Activated CD8-positive, alpha-beta memory T cell treated with anti-CD3 and anti-CD28 coated beads, Interleukin-2, amount 50 U/mL, for 24 hours (primary cell): Measurements from ENCODE around the gene FAM222B.
"Not testable (repeated sequence)": the region's sequence is repeated elsewhere in the genome, so short reads cannot be mapped to it uniquely, and the experiment has no call there.

Experiments used
- DNase-seq: peaks from one replicate; pipeline ENCODE4 v3.0.0-alpha.2; 2020; ENCODE audit errors: extremely low read depth

Gene FAM222B, protein sequence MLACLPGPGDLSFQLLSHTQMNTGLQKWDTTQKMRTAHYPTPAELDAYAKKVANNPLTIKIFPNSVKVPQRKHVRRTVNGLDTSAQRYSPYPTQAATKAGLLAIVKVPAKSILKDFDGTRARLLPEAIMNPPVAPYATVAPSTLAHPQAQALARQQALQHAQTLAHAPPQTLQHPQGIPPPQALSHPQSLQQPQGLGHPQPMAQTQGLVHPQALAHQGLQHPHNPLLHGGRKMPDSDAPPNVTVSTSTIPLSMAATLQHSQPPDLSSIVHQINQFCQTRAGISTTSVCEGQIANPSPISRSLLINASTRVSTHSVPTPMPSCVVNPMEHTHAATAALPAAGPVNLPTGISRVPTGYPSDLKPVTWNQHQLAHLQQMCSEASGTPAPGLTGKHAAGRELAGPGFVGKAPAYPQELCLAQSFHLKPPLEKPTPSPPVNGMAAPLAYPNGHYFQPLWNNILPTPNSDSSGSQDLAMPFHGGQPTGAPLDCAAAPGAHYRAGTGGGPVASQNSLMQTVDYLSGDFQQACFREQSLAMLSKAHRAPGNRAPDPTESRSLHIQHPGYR

DNA sequence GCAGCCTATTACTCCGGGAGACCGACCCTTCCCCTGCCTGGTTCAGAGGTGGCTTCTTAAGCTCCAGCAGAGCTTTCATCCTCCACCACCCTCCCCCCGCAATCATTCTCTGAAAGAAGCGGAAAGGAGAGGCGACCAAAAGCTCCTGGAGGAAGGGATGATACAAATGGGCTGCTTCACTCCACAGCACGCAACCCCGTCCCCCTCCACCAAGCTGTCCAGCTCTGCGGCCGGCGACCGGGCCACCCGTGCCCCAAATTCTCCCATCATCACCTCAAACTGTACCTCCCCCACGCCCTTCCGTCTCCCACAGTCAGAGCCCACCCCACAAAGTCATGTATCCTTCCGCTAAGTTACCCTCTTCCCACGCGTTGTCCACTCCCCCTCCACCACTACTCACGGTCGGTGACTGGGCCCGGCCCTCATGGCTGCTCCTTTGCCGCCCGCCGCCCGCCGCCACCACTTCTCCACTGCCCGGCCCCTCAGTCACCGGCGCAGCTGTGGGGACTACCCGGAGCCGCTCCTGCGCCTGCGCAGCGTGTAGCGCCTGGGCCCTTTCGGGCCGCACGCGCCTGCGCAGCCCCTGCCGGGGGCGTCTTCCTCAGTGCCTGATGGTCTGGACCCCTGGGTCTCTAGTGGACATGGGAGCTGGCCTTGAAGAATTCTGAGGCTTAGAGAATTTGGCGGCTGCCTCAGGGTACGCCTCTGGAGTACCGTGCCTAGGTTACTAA, at the start of gene FAM222B:
TSS of gene FAM222B (minus strand) at position 509 of the 731 bp plus-strand sequence. CDS start 76,123 bp downstream, outside the sequence.
- DNase-seq, result peak; percentile 69

DNA sequence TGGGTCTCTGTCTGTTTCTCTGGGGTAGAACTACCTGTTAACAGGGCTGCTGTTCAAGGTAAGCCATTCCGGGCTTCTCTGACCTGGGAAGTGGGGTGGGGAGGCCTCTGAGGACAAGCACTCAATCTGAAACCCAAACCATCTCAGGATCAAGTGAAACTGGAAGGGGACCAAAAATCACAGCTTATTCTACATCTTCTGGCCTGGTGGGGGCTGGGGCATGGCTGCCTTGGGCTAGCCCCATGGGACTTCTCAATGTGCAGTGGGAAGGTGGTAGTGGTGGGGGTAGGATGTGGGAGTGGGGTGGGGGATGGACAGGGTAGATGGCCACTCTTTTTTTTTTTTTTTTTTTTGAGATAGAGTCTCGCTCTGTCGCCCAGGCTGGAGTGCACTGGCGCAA, 49.4 kb upstream of the FAM222B start:
- DNase-seq, result no peak

DNA sequence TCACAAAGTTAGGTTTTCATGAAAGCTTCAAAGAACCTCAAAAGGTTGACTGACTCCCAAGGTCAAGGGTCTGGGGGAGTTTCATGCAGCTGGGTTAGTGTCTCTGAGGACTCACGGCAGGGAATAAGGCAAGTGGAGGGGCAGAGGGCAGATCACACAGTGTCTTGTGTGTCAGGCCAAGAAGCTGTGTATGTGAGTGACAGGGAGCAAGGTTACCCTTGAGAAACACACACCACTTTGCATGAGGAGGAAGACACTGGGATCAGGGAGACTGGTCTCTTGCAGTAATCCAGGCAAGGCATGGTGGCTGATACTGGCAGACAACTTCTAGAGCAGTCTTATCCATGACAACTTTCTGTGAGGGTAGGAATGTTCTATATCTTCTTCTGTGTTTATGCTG, 48.6 kb upstream of the FAM222B start:
- no peak for DNase-seq

DNA sequence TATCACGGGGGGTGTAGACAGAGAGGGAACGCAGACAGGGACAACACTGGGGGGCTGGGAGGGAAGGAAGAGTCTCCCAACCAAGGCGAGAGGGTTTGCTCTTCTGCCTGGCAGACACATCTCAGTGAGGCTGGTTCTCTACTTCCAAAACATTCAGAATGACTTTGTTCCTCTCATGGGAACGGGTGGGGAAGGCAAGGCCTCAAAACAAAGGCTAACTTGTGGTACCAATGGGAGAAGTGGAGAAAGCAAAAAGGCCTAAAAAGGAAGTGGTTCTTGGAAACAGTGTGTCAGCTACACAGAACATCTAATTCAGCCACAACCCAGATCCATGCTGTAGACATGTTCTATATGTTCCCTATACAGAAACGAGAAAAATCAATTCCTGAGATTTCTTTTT, 47.4 kb upstream of the FAM222B start:
- no peak for DNase-seq

DNA sequence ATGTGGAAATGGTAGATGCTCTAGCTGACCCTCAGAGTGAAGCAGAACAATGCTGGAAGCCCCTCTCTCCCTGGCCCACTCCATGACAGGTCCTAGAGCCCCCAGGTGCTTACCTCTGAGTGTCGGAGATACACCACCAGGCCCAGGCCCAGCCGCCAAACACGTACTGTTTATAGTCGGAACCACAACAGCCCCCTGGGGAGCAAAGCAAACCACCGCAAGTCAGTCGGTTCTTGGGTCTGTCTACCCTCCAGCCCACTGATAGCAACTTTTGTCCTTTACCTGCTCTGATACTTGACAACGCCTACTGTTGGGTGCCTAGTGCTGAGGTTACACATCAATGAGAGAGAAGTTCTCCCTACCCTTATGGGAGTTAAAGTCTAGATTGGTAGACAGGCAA, 46.2 kb upstream of the FAM222B start:
- DNase-seq, result no peak

DNA sequence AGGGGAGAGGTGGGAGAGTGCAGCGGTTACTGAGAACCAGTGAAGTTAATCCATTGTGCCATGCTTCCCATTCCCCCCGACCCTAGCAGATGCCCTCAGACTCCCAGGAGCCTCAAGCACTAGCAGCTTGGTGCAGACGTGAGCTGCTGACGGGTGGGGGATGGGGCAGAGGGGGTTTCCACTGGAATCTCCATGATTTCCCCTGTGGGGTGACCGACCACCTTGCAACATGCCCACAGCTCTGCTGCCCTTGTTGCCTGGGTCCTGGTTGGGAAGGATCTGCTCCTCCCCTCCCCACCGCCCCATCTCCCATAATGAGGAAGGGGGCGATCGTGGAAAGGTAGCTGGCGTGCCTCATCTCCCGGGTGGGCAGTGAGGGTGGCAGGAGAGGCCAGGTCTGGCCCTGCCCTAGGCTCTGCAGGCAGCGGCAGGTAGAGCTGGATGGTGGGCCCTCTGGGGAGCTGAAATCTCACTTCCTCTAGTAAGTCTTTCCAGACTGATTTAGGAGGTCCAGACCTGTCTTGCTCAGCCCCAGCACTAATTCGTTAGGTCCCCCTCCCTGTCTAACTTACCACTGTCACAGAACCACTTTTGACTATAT, 45.4 kb upstream of the FAM222B start:
- DNase-seq, result no peak

DNA sequence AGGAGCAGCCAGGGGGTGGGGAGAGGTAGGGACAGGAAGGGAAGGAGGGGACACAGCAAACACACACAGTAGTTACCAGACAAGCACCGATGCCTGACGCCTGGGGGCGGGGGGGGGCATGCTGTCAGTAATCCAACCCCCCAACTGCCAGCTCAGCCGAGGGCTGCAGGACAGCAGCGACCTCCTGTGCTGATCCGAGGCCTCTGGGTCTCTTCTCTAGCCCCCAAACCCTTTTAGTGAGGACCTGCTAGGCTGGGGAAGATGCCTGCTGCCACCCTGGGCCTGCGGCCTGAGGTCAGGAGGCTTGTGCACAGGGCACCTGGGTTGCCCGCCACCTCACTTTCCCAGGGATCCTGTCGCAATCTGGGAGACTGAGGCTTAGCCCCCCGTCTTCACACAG, 43.4 kb upstream of the FAM222B start:
- no peak for DNase-seq

DNA sequence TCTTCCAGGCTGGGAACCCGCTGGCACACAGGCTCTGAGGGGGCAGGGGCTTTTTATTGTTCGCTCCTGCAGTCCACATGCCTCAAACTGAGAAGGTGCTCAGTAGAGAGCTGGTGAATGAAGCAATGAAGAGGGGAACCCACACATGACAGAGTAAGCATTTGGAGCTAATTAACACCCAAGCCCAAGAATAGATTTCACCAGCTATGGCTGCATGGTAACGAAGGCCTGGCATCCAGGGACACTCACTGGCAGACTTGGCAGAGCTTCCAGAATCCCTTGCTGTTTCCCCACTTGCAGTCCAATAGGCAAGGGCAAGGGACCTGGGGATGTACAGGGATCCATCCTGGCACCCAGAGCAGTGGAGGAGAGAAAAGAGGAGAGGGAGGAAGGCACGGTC, 42.8 kb upstream of the FAM222B start:
- DNase-seq, result no peak

DNA sequence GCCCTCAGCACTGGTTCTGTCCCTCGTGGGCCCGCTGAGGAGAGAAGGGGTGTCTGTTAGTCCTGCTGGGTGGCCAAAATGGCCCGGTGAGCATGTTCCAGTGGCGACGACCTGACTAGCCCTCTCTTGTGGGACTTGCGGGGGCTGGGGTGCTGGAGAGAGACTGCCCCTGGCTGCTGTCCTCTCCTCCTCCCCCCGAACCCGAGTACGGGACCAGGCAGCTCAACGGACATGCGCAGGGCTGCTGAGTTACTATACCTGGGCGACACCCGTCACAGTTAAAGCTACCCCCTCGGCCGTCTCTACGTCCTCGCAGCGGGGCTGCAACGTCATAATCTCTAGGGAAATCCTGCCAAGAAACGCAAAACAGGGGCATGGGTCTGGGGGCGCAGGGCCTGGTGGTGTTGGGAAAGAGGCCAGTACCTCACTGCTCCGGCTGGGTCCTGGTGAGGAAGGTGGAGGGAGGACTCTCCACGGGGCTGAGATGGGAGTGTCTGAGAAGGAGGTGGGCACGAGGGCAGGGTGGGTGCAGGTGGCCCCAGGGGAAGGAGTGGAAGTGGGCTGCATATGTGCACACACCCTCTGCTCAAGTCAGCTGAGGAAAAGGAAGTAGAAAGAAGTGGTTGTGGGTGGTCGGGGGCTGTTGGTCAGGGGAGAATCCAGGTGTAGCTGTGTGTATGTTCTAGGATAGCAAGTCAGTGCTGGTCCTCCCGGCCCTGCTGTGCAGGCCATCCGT, 41.5 kb upstream of the FAM222B start:
- DNase-seq, result no peak

DNA sequence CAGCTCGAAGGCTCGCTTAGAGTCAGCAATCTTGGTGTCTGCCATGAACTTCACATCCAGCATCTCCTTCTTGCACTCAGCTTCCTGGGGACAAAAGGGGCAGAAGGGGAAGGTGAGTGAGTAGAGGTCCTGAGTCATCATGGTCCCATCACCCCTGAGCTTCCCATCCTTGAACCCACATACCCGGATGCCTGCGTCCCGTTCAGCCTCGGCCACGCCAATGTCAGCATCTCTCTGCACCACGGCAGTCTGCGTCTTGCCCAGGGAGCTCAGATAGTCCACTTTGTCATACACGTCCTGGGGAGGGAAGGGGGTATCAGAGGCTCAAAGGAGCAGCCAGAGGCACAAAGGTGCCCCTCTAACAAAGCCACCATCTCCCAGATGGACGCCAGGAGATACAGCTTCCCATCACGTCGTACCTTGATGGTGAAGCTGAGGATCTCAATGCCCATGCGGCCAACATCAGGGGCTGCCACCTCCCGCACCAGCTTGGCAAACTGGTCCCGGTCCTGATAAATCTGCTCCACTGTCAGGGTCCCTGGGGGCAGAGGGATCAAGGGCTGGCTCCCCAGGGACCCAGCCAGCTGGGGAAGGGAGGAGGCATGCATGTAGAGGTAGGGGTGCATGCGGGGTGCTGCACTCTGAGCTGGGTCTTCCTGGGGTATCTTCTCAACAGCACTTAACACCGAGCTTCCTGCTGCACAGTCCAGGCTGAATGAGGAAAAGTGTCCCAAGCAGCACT, 39.7 kb upstream of the FAM222B start:
- no peak for DNase-seq

DNA sequence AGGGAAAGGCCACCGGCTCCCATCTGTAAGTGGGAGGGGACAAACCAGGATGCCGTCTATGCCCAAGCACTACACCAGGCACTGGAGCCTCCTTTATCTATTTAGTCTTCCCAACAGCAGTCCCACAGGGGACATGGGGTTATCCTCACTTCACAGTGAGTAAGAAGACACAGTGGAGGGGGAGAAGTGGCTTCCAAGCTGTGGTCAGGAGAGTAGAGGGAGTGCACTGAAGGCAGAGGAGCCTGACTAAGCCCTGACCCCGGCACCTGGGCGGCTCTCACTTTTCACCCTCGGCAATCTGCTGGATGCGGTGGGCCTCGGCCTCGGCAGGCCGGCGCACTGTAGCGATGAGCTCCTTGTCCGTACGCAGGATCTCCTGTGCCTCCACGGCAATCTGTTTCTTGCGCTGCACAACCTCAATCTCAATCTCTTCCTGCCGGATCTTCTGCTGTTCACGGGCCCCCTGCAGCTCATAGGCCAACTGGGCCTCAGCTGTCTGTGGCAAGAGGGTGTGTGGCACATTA, 39.0 kb upstream of the FAM222B start:
- DNase-seq, result no peak

DNA sequence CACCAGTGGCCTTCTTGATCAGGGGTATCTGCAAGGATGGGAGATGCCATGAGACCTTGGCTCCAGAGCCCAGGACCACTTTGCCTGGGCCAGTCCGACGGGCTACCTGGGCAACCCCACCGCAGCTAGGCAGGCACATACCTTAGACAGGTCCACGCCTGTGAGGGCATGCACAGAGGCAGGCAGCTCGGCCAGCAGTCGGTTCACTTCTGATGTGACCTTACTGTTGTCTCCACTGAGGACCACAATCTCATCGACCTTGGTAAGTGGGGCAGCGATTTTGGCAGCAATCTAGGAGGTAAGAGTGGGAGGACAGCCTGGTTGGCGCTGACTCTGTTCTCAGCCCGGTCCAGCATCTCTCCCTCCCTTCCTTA, 38.0 kb upstream of the FAM222B start:
- no peak for DNase-seq

DNA sequence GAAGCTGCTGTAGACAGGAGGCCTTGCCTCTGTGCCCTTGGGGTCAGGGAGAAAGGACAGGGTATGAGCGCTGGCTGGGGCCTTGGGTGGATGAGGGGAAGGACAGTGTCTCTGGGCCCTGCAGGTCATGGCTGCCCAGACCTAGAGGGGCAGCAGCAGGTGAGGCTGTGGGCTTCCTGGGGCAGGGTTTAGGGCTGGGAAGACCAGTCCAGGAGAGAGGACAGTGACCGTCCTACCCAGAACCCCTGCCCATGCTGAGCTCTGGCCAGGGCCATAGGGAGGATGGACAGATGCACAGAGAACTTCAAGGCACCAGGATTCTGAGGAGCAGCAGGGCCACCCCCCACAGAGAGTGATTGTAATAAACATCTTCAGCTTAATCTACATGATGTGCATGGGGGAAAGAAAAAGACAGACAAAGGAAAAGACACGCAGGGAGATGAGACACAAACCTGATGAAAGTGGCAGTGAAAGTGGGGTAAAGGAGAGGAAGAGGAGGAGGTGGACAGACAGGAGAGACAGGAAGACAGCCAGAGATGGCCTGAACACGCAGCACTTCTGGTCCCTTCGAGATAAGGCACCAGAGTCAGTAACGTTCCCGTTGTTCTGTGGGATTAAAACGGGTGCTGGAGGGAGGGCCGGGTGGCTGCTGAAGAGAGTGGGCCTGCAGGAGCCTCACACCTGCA, 37.4 kb upstream of the FAM222B start:
- DNase-seq, result no peak

DNA sequence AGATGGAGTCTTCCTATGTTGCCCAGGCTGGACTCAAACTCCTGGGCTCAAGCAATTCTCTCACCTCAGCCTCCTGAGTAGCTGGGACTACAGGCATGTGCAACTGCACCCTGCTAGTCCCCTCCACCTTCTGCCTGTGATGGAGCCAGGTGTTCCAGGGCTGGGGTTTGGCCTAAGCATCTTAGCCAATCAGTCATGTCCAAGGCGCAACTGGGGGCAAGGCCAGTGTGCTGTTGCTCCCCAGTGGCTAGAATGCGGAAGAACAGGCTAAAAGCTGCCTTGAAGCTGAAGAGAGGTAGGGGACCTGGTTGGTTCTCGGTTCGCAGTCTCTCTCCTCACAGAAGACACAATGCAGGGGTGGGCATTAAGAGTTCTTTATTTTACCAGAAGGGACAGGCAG, 36.4 kb upstream of the FAM222B start:
- DNase-seq, result no peak

DNA sequence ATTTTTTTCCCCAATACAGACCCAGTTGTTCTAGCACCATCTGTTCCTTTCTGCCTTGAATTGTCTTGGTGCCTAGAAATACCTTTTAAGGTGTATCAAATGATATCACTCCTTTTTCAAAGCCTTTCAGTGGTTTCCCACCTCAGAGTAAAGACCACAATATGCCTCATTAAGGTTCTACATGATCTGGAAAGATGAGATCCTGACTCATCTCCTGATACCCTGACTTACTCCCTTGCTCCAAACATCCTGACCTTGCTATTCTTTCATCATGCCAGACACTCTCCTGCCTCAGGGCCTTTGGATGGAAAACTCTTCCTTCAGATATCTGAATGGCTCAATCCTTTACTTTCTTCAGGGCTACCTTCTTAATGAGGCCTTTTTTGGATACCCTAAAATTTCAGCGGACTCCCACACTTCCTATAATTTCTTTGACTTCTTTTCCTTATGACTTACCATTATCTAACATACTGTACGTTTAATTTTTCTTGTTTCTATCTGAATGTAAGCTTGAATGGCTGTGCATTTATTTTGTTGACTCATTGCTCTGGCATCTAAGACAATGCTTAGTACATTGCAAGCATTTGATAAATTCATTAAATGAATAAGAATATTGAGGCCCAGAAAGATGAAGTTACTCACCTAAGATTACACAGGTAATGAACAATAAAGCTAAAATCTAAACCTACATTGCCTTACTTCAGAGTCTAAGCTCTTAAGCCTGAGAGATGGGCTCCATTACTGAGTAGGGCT, 35.7 kb upstream of the FAM222B start:
- DNase-seq, result no peak

DNA sequence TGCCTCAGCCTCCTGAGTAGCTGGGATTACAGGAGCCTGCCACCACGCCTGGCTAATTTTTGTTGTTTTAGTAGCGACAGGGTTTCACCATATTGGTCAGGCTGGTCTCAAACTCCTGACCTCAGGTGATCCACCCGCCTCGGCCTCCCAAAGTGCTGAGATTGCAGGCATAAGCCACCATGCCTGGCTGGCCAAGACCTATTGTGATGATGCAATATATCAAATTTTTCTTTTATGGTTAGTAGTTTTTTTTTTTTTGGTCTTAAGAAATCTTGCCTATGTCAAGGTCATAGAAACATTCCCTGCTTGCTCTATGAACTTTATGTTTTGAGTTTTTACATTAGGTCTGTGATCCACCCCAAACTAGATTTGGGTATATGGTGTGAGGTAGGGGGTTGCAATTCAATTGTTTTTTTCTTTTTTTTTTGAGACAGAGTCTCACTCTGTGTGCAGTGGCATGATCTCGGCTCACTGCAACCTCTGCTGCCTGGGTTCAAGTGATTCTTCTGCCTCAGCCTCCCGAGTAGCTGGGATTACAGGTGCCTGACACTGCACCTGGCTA, 34.6 kb upstream of the FAM222B start:
- DNase-seq, result not testable (repeated sequence)

DNA sequence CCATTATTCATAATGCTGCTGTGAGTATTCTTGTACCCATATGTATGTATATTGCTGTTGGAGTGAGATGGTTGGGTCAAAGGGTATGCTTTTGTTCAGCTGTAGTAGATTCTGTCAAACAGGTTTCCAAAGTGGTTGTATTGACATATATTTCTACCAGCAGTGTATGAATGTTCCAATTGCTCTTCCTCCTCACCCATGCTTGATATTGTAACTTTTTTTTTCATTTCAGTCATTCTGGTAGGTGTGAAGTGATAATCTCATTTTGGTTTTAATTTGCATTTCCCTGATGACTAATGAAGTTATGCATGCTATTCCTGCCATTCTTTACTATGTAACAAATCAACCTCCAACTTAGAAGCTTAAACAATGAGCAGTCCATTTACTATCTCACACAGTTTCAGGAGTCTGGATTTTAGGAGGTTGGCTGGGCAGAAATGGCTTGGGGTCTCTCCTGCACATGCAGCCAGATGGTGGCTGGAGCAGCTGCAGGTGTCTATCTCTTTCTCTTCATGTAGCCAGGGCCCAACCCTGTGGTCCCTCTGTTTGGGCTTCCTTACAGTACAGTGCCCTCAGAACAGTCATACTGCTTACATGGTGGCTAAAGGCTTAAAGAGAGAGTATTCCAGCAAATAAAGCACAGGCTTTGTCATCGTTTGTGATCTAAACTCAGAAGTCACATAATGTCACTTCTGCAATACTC, 33.4 kb upstream of the FAM222B start:
- DNase-seq, result no peak

DNA sequence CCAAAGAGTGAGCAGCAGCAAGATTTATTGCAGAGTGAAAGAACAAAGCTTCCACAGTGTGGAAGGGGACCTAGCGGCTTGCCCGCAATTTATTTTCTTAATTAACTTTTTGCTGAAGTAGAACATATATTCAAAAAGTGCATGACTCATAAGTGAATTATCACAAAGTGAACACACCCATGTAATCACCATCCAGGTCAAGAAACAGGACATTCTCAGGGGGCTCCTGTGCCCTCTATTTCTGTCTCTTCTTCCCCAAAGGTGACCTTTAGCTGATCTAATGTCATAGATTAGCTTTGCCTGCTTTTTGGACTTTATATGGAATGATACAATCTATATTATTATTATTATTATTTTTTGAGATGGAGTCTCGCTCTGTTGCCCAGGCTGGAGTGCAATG, 32.2 kb upstream of the FAM222B start:
- no peak for DNase-seq

DNA sequence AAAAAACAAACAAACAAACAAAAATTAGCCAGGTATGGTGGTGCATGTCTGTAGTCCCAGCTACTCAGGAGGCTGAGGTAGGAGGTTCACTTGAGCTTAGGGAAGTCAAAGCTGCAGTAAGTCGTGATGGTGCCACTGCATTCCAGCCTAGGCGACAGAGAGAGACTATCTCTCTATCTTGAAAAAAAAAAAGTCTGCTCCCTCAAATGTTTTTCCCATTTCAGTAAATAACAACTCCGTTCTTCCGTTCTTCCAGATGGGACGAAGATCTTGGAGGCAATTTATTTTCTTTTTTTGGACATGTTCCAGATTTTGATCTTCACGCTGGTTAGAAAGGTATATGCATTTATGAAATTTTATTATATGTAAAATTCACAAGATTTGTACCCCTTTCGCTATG, 31.2 kb upstream of the FAM222B start:
- no peak for DNase-seq
